MM.1S (cell line): Measurements from ENCODE around the gene SRRD.

Experiments used
- CTCF ChIP-seq: fragments of 300-600 bp; sonication (generic); IDR thresholded peaks from 2 replicates; pipeline ENCODE4 v1.5.1; 2016; ENCODE audit warnings: antibody characterized with exemption, low read length, mixed read lengths
- EZH2 ChIP-seq: fragments of 300-600 bp; sonication (generic); optimal IDR thresholded peaks from 2 replicates; pipeline ENCODE3; 2017; ENCODE audit warnings: low read depth, mild to moderate bottlenecking, antibody characterized with exemption, low read length, mixed read lengths

GRCh38 chr22:26494506-26494905 is 10.8 kb downstream of the SRRD start:
- no peak for TF ChIP-seq EZH2
- no peak for TF ChIP-seq CTCF
